Keratinocyte (primary cell): Measurements from ENCODE around the gene ZNF212.

Experiments
- CTCF ChIP-seq, 3 experiments: IDR thresholded peaks in 1 of 3; conservative IDR thresholded peaks in 1 of 3; optimal IDR thresholded peaks in 1 of 3; 2 replicates in 2 of 3; 3 replicates in 1 of 3; pipeline versions ENCODE3 to v1.5.1; 2011; ENCODE audit warnings: low read length in 3 of 3, mild to moderate bottlenecking in 3 of 3, moderate library complexity in 2 of 3, control low read depth in 1 of 3, inconsistent platforms in 1 of 3; ENCODE audit not compliant: insufficient read depth in 2 of 3; ENCODE audit errors: extremely low read depth in 1 of 3
- EZH2 ChIP-seq: IDR thresholded peaks from one replicate; pipeline ENCODE4 v1.6.1; 2012; ENCODE audit warnings: inconsistent platforms, mild to moderate bottlenecking, low read length, moderate library complexity

DNA sequence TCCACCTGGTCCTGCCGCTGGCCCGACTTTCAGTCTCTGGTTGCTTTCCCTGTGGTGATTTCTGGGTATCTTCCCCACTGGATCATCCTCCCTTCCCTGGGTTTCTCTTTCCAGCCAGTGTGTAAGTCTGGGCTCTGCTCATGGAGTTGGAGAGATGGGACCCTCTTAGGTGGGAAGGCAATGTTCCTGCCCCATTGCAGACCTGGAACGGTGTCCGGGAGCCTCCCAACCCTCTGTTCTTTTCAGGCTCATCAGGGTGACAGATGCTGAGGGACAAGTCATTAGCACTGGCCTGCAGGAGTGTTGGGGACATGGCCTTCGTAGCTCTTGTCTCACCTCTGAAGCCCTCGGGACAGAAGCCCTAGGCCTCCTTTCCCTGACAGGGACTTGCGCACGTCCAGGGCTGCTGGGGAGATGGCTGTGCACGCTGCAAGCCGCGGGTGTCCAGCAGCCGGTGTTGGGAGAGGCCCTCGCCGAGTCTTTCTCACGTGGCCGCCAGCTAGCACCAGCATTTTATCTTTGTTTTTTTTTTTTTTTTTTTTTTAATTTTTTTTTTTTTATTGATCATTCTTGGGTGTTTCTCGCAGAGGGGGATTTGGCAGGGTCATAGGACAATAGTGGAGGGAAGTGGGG lies 39.8 kb downstream of the ZNF212 start:
- TF ChIP-seq CTCF (optimal IDR thresholded peaks at IDR 0.05 in 1 of 3, IDR thresholded peaks at IDR 0.05 in 1 of 3, conservative IDR thresholded peaks at IDR 0.05 in 1 of 3; ENCODE audit: extremely low read depth in 1 of 3, insufficient read depth in 2 of 3, low read length in 3 of 3) (no peak), EZH2 (no peak)
